H1 (cell line): ENCODE data around the gene ACOT9.

ENCODE experiments used
- EZH2 ChIP-seq: fragments of 200-600 bp; sonication (generic); IDR thresholded peaks from 2 replicates; pipeline ENCODE4 v1.7.1; 2012; ENCODE audit warnings: low read depth, mild to moderate bottlenecking, moderate library complexity, low read length, inconsistent platforms; ENCODE audit not compliant: severe bottlenecking
- GABPA ChIP-seq: IDR thresholded peaks from 2 replicates; pipeline ENCODE4 v1.6.1; 2011; ENCODE audit warnings: mild to moderate bottlenecking, low read length, moderate library complexity, borderline replicate concordance; ENCODE audit not compliant: insufficient read depth
- GTF2F1 ChIP-seq: IDR thresholded peaks from 2 replicates; pipeline ENCODE4 v1.6.1; 2012; ENCODE audit warnings: low read depth, low read length, improper control_type of control experiment, borderline replicate concordance
- NRF1 ChIP-seq: IDR thresholded peaks from 2 replicates; pipeline ENCODE4 v1.6.1; 2011; ENCODE audit warnings: mild to moderate bottlenecking, low read depth, low read length, improper control_type of control experiment
- PHF8 ChIP-seq: fragments of 200-600 bp; sonication (generic); conservative IDR thresholded peaks from 2 replicates; pipeline ENCODE4 v1.7.1; 2012; ENCODE audit warnings: low read depth, mild to moderate bottlenecking, inconsistent platforms, low read length, moderate library complexity
- POLR2AphosphoS5 ChIP-seq: IDR thresholded peaks from 2 replicates; pipeline ENCODE4 v1.6.1; 2011; ENCODE audit warnings: low read depth, low read length
- SIX5 ChIP-seq: IDR thresholded peaks from 2 replicates; pipeline ENCODE4 v1.6.1; 2011; ENCODE audit warnings: mild to moderate bottlenecking, low read depth, low read length
- TF ChIP-seq, protein P1 (sequence below), 3 experiments: IDR thresholded peaks; 1 replicate in 2 of 3; 2 replicates in 1 of 3; pipeline versions ENCODE4 v1.5.1 to v1.6.1; 2011; ENCODE audit warnings: low read length in 3 of 3, mild to moderate bottlenecking in 3 of 3, inconsistent platforms in 2 of 3, low read depth in 1 of 3, moderate library complexity in 1 of 3; ENCODE audit not compliant: insufficient read depth in 1 of 3; ENCODE audit errors: control extremely low read depth in 1 of 3
- TF ChIP-seq, protein P2 (sequence below): IDR thresholded peaks from 2 replicates; pipeline ENCODE4 v1.6.1; 2012; ENCODE audit warnings: inconsistent platforms

DNA sequence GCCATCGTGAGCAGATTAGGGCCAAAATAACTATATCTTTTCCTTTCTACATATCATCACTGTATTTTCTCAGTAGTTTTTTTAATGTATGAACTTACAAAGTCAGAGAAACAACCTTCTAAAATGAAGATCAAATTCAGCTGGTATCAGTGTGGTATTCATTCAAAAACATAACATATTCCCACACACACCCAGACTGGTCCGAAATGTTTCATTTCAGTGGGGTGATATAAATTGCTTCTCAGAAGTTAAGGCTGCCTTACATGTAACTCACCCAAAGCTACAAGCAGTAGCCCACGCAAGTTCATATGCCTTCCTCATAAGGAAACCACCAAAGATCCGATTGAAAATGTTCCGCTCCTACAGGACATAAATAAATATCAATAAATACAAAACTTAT, 37.8 kb downstream of the ACOT9 start:
- no peak for TF ChIP-seq PHF8
- TF ChIP-seq GABPA = no peak
- no peak for TF ChIP-seq NRF1
- TF ChIP-seq POLR2AphosphoS5 = no peak
- TF ChIP-seq, protein P1, sequence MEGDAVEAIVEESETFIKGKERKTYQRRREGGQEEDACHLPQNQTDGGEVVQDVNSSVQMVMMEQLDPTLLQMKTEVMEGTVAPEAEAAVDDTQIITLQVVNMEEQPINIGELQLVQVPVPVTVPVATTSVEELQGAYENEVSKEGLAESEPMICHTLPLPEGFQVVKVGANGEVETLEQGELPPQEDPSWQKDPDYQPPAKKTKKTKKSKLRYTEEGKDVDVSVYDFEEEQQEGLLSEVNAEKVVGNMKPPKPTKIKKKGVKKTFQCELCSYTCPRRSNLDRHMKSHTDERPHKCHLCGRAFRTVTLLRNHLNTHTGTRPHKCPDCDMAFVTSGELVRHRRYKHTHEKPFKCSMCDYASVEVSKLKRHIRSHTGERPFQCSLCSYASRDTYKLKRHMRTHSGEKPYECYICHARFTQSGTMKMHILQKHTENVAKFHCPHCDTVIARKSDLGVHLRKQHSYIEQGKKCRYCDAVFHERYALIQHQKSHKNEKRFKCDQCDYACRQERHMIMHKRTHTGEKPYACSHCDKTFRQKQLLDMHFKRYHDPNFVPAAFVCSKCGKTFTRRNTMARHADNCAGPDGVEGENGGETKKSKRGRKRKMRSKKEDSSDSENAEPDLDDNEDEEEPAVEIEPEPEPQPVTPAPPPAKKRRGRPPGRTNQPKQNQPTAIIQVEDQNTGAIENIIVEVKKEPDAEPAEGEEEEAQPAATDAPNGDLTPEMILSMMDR (IDR thresholded peaks at IDR 0.05; ENCODE audit: control extremely low read depth in 1 of 3, insufficient read depth in 1 of 3, low read depth in 1 of 3, low read length in 3 of 3) = no peak
- TF ChIP-seq, protein P2, sequence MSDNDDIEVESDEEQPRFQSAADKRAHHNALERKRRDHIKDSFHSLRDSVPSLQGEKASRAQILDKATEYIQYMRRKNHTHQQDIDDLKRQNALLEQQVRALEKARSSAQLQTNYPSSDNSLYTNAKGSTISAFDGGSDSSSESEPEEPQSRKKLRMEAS = no peak
- TF ChIP-seq GTF2F1 = no peak
- TF ChIP-seq SIX5 = no peak
- TF ChIP-seq EZH2 = no peak
